Suppressor macrophage treated with lipopolysaccharide for 1 hour (primary cell): ENCODE measurements around the gene HES4.

Experiments
- DNase-seq, 3 donors: peaks; one replicate each; pipeline ENCODE4 v3.0.0-alpha.2; 2020 to 2022

Gene HES4

GRCh38 chr1:999725-1000356 is at the start of gene HES4:
TSS of gene HES4 (minus strand) at chr1:1000097. CDS start at chr1:999973, 124 bp downstream.
- peak; percentile 96 to 97 (median 97) for DNase-seq

GRCh38 chr1:1048765-1049164 is 48.9 kb upstream of the HES4 start:
- DNase-seq = no peak

- no peak for DNase-seq
Observed at GRCh38 chr1:1047963-1048362, 48.1 kb upstream of the HES4 start.

GRCh38 chr1:1047407-1047806 is 47.5 kb upstream of the HES4 start:
- DNase-seq = no peak

- no peak for DNase-seq
Observed at GRCh38 chr1:1046767-1047166, 46.9 kb upstream of the HES4 start.

GRCh38 chr1:1046243-1046642 is 46.3 kb upstream of the HES4 start:
- DNase-seq = no peak

- no peak for DNase-seq
Observed at GRCh38 chr1:1045129-1045528, 45.2 kb upstream of the HES4 start.

- DNase-seq = no peak
Observed at GRCh38 chr1:1044455-1045078, 44.7 kb upstream of the HES4 start.

- DNase-seq = no peak
Observed at GRCh38 chr1:1043921-1044320, 44.0 kb upstream of the HES4 start.

GRCh38 chr1:1043411-1043810 is 43.5 kb upstream of the HES4 start:
- DNase-seq = no peak

- no peak for DNase-seq
Observed at GRCh38 chr1:1042835-1043234, 42.9 kb upstream of the HES4 start.

GRCh38 chr1:1041873-1042272 is 42.0 kb upstream of the HES4 start:
- DNase-seq = no peak

GRCh38 chr1:1041092-1041523 is 41.2 kb upstream of the HES4 start:
- no peak for DNase-seq

GRCh38 chr1:1040004-1040991 is 40.4 kb upstream of the HES4 start:
- peak; percentile 69 to 94 (median 81) for DNase-seq

- peak in 2 of 3 donors; percentile 55 to 65 for DNase-seq
Observed at GRCh38 chr1:1039145-1039910, 39.4 kb upstream of the HES4 start.

- peak; percentile 80 to 90 (median 86) for DNase-seq
Observed at GRCh38 chr1:1038694-1039093, 38.8 kb upstream of the HES4 start.

GRCh38 chr1:1037366-1038327 is 37.8 kb upstream of the HES4 start:
- no peak for DNase-seq

- DNase-seq = no peak
Observed at GRCh38 chr1:1035291-1035943, 35.5 kb upstream of the HES4 start.

GRCh38 chr1:1034439-1034781 is 34.5 kb upstream of the HES4 start:
- peak in 1 of 3 donors; percentile 40 for DNase-seq

- DNase-seq = peak in 1 of 3 donors; percentile 51
Observed at GRCh38 chr1:1033731-1034438, 34.0 kb upstream of the HES4 start.
